ENCODE measurements around the gene ALKBH7.

The ALKBH7 gene

DNA sequence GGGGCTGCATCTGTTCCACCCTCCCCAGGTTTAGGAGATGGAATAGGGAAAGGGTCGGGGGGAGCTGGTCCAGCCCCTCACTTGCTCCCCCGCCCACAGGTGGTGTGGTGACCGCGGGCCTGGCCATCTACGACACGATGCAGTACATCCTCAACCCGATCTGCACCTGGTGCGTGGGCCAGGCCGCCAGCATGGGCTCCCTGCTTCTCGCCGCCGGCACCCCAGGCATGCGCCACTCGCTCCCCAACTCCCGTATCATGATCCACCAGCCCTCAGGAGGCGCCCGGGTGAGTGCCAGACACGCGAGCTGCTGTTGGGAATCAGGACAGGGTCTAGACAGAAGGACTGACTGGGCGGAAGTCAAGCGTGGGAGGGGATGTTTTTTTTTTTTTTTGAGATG is 8.2 kb upstream of the ALKBH7 start:
- DNase-seq (ENCODE audit: low read depth), result no peak

DNA sequence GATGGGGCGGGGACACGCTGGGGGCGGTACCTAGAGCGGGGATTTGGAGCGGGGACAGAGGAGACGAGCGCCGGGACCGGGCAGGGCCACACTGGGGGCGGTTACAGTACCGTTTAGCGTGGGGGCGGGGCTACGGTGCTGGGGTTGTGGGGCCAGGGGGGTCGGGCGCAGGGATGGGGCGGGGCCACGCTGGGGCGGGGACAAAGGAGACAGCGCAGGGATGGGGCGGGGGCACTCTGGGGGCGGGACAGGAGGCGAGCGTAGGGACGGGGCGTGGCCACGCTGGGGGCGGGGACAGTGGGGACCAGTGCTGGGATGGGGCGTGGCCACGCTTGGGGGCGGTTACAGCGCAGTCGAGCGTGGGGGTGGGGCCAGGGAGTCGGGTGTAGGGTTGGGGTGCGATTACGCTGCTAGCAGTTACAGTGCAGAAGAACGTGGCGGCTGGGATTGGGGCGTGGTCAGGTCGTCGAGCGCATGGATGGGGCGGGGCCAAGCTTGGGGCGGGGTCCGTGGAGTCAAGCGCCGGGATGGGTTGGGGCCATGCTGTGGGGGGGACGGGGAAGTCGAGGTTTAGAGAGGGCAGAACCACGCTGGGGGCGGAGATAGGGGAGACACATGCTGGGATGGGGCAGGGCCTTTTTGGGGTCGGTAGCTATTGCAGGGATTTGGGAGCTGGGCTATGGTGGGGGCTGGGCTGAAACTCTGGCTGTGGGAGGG is 660 bp downstream of the ALKBH7 start:
- peak; percentile 99 for DNase-seq (ENCODE audit: low read depth)

DNA sequence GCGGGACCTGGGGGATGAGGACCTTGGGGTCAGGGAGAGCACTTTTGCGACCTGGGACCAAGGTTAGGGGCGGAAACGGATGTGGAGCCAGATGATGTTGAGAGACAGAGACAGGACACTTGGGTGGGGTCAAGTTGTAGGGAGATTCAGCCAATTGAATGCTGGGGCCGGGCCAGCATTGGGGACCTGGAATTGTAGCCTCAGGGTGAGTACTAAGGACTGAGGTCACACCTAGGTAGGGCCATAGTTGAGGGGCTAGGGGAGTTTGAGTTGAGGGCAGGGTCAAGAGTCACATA is 1.2 kb downstream of the ALKBH7 start:
- no peak for DNase-seq (ENCODE audit: low read depth)

DNA sequence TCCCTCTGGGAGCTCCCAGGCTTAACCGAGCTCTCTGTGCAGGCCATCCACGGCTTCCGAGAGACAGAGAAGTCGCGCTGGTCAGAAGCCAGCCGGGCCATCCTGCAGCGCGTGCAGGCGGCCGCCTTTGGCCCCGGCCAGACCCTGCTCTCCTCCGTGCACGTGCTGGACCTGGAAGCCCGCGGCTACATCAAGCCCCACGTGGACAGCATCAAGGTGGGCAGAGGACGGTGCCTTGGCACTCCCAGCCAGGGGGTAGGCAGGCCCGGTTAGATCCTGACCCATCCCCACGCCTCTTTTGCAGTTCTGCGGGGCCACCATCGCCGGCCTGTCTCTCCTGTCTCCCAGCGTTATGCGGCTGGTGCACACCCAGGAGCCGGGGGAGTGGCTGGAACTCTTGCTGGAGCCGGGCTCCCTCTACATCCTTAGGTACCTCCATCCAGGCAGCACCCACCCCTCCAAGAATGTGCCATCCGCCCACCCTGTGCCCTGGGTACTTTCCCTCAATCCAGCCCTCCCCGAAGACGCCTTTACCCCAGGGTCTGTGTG is 1.6 kb downstream of the ALKBH7 start:
- no peak for DNase-seq (ENCODE audit: low read depth)

DNA sequence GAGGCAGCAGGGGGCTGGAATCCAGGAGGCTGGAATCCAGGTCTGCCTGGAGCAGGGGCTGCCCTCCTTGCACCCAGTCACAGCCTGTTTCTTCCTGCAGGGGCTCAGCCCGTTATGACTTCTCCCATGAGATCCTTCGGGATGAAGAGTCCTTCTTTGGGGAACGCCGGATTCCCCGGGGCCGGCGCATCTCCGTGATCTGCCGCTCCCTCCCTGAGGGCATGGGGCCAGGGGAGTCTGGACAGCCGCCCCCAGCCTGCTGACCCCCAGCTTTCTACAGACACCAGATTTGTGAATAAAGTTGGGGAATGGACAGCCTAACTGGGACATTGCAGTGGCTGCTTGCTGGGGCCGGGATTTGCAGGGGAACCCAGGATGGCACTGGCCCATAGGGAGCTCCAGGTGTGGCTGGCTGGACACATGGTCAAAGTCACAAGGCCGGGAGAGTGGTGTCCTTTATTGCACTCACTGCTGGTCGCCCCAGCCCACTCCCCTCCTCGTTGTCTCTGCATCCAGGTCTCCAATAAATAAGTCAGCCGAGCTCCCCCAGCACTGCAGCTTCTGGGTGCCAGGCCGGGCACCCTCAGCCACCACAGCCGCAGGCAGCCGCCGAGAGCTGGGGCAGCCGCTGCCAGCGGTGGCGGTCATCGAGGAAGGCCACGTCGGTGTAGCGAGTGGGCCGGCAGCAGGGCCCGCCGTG is 2.3 kb downstream of the ALKBH7 start:
- DNase-seq (ENCODE audit: low read depth), result no peak

DNA sequence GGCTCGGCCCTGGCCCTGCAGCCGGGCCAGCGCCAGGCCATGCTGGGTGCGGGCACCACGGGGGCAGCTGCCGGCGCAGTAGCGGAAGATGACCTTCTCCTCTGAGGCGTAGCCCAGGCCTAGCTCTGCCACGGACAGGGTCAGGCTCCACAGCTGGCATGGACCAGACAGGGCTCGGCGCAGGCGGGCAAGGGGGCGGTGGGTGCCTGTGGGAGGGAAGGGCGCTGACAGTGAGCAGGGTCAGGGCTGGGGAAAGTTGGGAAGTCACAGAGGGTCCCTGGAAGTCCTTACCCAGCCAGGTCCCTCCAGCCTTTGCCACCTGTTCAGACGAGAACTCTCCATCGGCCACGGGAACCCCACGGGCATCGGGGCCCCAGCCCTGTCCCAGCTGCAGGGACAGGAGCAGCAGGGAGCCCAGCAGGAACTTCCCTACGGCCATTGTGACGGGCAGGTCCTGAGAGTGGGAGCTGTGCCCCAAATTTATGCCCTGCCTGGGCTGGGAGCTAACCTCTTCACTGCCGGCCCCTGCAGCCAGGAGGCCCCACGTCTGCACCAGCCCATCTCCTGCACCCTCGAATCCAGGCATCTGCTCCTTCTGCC is 2.9 kb downstream of the ALKBH7 start, which contains the start of gene PSPN:
Gene PSPN (minus strand): TSS at position 523 of the 600 bp plus-strand sequence. CDS start 84 bp downstream, at position 439.
- no peak for DNase-seq (ENCODE audit: low read depth)

DNA sequence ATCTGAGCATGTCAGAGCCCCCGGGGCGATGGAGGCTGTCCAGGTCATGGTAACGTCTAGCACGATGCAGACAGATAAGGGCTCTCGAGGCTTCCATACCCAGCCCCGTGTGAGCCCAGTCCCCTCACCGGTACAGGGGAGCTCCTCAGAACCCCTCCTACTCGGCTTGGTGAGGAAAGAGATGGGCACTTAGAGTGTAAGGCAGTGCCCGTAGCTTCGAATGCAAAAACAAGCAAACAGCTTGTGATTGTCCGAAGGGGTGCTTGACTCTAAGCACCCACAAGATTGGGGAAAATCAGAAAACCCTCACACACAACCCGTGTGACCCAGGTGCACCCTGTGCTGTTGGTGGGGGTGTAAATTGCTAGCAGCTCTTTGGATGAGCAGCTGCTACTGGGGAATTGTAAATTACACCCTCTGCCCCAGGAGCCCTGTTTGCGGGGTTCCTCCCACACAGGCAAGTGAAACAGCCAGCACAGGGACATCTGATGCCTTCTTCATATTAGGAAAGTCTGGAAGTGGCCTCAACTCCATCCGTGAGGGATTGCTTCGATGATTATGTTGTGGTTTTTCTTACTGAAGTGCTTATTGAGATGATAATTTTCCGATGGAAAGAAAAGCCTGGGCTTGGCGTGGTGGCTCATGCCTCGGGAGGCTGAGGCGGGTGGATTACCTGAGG is 4.1 kb downstream of the ALKBH7 start:
- DNase-seq (ENCODE audit: low read depth), result no peak

DNA sequence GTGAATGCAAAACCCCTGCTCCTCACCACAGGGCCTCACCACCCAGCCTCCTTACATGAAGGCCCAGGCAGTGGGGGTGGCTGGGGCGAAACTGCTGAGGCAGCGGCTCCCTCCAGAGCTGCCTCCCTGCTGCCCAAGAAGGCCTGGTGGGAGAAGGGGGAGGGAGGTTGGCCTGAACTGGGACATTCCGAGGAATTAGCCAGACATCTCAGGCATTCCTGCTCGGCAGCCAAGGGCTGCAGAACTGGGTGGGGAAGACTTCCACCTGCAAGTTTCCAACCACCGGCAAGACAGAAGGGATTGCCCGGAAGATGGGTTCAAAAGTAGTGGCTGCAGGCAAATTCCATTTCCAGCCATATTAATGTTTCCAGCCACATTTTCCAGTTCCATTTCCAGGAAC is 5.4 kb downstream of the ALKBH7 start:
- DNase-seq (ENCODE audit: low read depth), result no peak

DNA sequence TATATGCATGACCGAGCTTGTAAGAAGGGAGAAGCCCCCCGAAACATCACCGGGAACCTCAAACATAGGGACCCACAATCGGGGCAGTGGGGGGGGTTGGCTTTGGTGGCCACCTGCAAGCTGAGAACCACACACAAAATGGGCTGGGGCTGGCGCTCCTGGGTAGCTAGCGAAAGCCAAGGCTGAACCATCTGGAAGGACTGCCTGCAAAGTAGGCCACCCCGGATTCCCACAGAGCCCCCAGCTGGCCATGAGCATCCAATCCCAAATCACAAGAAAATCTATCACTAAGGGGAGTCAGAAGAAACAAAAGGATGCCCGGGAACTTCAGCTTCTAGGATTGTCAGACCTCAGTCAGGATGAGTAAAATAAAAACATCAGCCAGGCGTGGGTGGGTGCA is 5.9 kb downstream of the ALKBH7 start:
- DNase-seq (ENCODE audit: low read depth), result no peak

DNA sequence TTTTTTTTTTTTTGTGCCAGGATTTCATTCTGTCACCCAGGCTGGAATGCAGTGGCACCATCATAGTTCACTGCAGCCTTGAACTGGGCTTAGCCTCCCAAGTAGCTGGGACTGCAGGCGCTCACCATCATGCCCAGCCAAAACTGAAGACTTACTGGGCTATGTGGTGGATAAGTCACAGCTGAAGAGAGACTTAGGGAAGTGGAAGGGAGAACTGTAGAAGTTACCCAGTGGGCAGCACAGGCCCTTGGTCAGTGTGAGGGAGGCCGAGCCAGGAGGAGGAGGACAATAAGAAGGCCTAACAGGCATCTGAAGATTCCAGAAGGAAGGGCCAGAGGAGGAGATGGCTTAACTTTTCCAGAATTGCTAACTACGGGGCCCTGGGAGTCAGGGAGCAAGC is 7.2 kb downstream of the ALKBH7 start:
- no peak for DNase-seq (ENCODE audit: low read depth)

DNA sequence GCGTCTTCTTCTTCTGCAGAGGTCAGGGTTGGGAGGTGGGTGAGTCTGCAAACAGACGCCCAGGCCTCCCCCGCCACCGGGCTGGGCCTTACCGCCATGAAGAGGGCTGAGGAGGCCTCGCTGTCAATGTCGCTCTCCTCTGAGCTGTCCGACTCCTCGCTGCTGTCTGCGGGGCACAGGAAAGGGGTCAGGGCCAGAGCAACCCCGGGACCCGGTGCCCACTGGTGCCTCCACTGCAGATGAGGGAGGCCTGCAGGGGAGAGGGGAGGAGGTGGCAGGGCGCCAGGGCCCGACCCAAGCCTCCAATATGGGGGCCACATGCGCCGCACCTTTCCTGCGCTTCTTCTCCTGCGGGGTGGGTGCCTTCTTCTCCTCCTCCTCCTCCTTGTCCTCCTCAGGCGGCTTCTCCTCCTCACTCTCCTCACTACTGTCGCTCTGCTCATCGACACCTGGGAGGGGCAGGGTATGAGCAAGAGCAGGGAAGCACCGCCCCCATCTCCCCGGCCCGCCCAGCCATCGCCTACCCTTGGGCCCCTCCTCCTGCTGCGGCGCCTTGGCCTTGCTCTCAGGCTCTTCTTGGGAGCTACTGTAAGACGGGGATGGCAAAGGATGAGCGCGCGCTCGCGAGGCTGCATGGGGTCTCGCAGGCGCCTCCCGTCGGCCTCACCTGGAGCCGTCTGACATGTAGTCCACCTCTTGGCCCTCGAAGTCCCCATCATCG is 8.6 kb downstream of the ALKBH7 start:
- DNase-seq (ENCODE audit: low read depth), result no peak

DNA sequence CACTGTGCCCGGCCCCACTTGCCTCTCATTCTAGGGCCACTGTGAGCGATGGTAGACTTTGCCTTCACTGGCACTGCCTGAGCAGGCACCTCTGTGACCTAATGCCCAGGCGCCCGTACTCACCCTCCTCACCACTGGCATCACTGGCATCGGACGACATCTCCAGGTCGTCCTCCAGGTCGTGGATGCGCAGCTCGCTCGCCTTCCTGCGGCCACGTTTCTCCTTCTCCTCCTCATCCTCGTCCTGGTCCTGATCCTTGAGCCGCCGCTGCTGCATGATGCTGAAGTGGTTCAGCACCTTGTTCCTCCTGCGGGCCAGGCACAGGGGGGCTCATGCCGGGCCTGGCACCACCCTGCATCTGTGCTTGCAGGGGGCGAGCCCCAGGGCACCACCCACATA is 10.6 kb downstream of the ALKBH7 start:
- no peak for DNase-seq (ENCODE audit: low read depth)

DNA sequence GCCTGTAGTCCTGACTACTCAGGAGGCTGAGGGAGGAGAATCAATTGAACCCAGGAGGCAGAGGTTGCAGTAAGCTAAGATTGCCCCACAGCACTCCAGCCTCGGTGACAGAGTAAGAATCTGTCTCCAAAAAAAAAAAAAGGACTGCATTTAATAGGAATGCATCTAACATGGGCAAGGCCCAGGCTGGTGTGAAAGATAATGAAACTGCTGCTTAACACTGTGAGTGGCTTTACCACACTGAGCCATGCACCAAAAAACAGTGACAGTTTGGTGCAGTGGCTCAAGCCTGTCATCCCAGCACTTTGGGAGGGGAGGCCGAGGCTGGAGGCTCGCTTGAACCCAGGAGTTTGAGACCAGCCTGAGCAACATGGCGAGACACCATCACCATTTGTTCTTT is 11.8 kb downstream of the ALKBH7 start:
- no peak for DNase-seq (ENCODE audit: low read depth)

DNA sequence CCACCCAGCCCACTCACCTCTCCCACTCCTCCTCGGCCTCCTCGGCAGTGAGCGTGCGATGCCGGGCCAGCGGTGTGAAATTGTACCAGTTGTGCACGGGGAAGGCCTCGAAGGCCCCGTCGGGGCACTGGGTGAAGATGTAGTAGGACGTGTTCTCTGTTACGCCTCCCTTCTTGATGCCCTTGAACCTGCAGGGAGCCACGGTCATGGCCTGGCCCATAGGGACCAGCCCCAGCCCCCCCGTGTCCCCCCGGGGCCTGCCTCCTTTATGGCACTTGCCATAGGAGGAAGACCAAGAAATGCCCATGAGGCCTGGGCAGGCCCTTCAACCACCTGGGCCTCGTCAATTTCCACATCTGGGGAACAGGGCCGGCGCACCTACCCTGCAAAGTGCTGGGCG is 14.8 kb downstream of the ALKBH7 start:
- no peak for DNase-seq (ENCODE audit: low read depth)

DNA sequence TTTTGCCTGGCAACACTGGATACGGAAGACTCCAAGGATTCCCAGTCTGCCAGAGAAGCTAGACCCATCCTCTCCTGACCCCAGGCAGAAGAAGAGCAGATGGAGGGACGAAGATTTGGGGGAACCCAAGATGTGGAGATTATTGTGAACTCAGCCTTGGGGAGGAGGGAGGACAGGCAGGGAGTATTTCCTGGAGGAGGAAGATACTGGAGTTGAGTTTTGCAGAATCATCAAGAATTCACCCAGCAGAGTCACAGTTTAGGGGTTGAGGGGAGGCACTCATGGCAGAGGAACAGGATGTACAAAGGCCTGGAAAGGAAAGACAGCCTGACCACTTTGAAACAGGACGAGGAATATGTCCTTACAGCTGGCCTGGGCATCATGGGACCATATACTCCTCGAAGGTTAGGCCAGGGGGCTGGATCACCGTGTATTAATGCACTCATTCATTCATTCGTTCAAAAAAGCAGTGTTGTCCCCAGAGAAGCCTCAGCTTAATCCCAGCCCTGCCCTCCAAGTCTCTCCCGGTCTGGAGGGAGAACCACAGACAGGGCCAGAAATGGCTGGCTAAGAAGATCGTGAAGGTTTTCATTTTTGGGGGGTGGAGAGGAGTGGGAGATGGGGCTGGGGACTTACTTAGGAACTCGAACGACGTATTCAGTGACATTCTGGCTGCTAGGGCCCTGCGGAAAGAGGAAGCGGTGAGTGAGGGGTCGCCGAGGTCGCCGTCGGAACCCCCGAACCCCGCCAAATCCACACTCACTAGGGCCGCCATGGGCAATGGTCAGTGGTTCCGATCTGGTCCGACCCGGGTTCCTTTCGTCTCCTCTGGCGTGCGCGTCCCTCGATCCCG is 19.9 kb downstream of the ALKBH7 start:
- DNase-seq (ENCODE audit: low read depth), result no peak

DNA sequence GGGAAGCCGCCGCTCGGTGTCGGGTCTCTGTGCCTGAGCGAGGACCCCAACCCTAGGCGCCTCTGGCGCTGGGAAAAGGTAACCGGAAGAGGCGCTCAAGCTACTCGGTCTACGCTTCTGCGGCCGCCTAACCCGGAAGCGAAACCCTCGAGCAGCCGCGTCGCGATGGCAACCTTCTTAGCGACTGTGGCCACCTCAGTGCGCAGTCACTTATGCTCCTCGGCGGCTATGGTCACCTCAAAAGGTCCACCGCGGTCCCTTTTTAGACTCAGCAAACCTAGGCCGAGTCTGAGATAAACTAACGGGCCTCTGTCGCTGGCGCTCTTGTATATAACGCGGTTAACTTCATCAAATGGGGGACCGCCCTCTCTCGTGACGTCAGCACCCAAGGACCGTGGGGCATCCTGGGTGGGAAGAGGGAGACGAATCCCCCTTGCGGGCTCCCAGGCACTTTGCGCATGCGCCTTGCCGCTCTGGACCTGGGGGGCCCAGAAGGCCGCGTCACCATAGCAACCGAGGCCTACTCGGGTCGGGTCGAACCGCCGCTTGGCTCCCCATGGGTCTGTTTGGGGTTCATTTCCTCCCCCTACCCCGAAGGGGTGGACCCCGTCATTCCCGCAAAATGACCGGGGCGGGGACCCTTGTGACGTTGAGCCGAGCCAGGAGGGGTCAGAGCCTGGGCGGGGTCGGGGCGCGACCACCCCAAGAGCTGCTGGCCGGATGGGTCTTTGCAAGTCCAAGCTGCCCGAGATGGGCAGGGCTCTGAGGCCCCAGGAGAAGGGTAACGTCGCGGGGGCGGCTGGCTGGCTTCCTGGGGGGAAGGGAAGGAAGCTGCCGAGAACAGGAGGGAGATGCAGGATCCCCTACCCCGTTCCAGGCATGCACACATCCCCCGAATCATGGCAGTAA is 20.7 kb downstream of the ALKBH7 start, which contains the start of gene GTF2F1:
Gene GTF2F1 (minus strand): TSS at position 91 of the 909 bp plus-strand sequence. CDS start 169 bp downstream, outside the sequence.
- DNase-seq (ENCODE audit: low read depth), result peak; percentile 89

DNA sequence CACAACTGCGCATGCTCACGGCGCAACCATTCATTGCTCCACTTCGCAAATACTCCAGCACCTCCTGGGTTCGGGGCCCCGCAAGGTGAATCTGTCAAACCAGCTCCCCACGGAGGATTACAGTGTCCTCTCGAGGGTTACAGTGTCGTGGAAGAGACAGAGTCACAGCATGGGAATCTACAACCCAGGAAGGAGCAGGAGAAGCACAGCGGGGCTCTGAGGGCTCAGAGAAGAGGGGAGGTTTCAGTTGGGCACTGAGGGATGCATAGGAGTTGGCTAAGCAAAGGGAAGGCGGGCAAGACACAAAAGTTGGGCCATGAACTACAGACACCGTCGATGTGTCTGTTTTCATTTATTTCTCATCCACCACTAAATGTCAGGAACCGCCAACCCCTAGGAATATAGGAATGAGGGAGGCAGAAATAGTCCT is 21.4 kb downstream of the ALKBH7 start:
- DNase-seq (ENCODE audit: low read depth), result no peak

DNA sequence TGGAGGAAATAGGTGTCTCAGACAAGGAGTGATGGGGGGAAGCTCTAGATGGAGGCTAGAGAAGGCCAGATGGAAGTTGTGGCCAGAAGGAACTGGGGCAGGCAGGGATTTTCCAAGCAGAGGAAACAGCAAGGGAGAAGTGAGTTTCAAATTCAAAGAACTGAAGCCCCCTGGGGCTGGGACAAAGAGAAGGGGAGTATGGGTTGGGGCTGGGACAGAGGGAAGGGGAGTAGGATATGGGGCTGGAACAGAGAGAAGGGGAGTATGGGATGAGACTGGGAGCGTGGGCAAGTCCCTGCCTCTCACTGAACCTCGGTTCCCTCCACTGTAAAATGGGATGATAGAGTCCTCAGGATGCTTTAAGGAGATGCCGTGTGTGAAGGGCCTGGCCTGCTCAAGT is 22.2 kb downstream of the ALKBH7 start:
- no peak for DNase-seq (ENCODE audit: low read depth)

DNA sequence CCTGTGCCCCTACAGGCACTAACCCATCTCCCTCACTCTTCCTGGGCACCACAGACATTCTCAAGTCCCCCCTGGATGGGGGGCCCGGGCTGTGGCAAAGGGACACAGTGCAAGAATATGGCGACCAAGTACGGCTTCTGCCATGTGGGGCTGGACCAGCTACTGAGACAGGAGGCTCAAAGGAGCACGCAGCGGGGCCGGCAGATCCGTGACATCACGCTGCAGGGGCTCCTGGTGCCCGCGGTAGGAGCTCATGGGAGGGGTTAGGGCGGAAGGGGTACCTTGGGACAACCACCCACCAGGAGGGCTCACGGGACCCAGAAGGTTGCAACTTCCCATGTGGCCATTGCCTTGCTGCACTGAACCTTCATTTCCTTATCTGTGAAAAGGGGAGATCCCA is 23.7 kb downstream of the ALKBH7 start:
- DNase-seq (ENCODE audit: low read depth), result no peak
